IMR-90 (cell line): ENCODE results near the gene TOR3A. TPM values are rescaled to one million over a fixed set of nuclear protein-coding genes. Genes with fewer than 3 reads are reported as not detected.
A peak's percentile ranks its signal among the peaks of the same experiment; 100 is the strongest.

Experiments
- ATAC-seq: fragments of 200-7000 bp; cut with Tn5 transposase; 2 replicates; pipeline ENCODE4 v1.9.1; 2020; ENCODE audit warnings: low read depth, mild to moderate bottlenecking, moderate library complexity
- BruUV-seq: library from RNA; stranded (reverse); fragments of 400-500 nt; replicated peaks from 2 replicates; lab custom pipeline; 2021; lab: Mats Ljungman, UMichigan
- CTCF ChIA-PET: fragments of 300-600 bp; formaldehyde crosslinking; extraction: SDS; loops from one replicate; lab custom pipeline; 2021; ENCODE audit warnings: antibody characterized with exemption; lab: Yijun Ruan, JAX
- POLR2A ChIA-PET: fragments of 300-600 bp; sonication (Branson Sonifier 250); formaldehyde crosslinking; loops from one replicate; lab custom pipeline; 2022; ENCODE audit warnings: antibody characterized with exemption; ENCODE audit not compliant: unreplicated experiment; lab: Charles Lee
- DNase-seq: peaks from one replicate; pipeline ENCODE4 v3.0.0; 2013
- H2AFZ ChIP-seq: replicated peaks from 2 replicates; pipeline ENCODE3; 2013; ENCODE audit warnings: low read length, mild to moderate bottlenecking; ENCODE audit not compliant: poor library complexity
- H2AK5ac ChIP-seq: 2 replicates; pipeline ENCODE4 v1.6.1; 2013; ENCODE audit warnings: low read depth, low read length, inconsistent platforms
- H2AK9ac ChIP-seq: replicated peaks from 2 replicates; pipeline ENCODE3; 2013; ENCODE audit warnings: mild to moderate bottlenecking, low read depth, low read length, moderate library complexity; ENCODE audit not compliant: poor library complexity
- H2BK120ac ChIP-seq: 2 replicates; pipeline ENCODE4 v1.6.1; 2013; ENCODE audit warnings: low read depth, low read length, inconsistent platforms
- H2BK15ac ChIP-seq: 3 replicates; pipeline ENCODE4 v1.6.1; 2013; ENCODE audit warnings: low read depth, low read length, inconsistent platforms
- H2BK20ac ChIP-seq: 2 replicates; pipeline ENCODE4 v1.6.1; 2013; ENCODE audit warnings: low read depth, mild to moderate bottlenecking, inconsistent platforms, low read length, moderate library complexity
- H2BK5ac ChIP-seq: 2 replicates; pipeline ENCODE4 v1.6.1; 2013; ENCODE audit warnings: mild to moderate bottlenecking, low read depth, low read length, inconsistent platforms; ENCODE audit not compliant: poor library complexity, severe bottlenecking
- H3K14ac ChIP-seq: replicated peaks from 2 replicates; pipeline ENCODE4 v1.6.1; 2013; ENCODE audit warnings: low read depth, low read length, inconsistent platforms
- H3K18ac ChIP-seq: 2 replicates; pipeline ENCODE4 v1.6.1; 2013; ENCODE audit warnings: low read depth, low read length, control low read depth
- H3K23ac ChIP-seq: 2 replicates; pipeline ENCODE4 v1.6.1; 2013; ENCODE audit warnings: low read depth, low read length, inconsistent platforms
- H3K27ac ChIP-seq: 2 replicates; pipeline ENCODE4 v1.5.1; 2013; ENCODE audit warnings: mild to moderate bottlenecking, control low read depth, low read length; ENCODE audit not compliant: insufficient read depth
- H3K27me3 ChIP-seq: 2 replicates; pipeline ENCODE4 v1.6.1; 2013; ENCODE audit warnings: low read length; ENCODE audit not compliant: control insufficient read depth, insufficient read depth
- H3K36me3 ChIP-seq: 2 replicates; pipeline ENCODE4 v1.6.1; 2013; ENCODE audit warnings: low read length, mixed read lengths; ENCODE audit not compliant: control insufficient read depth, insufficient read depth
- H3K4ac ChIP-seq: 2 replicates; pipeline ENCODE4 v1.6.1; 2013; ENCODE audit warnings: low read depth, low read length, inconsistent platforms
- H3K4me1 ChIP-seq: 2 replicates; pipeline ENCODE4 v1.6.1; 2013; ENCODE audit warnings: low read length, mixed read lengths; ENCODE audit not compliant: control insufficient read depth, insufficient read depth
- H3K4me2 ChIP-seq: 2 replicates; pipeline ENCODE4 v1.6.1; 2013; ENCODE audit warnings: low read depth, mild to moderate bottlenecking, control low read depth, low read length, moderate library complexity
- H3K4me3 ChIP-seq: 2 replicates; pipeline ENCODE4 v1.5.1; 2013; ENCODE audit warnings: low read depth, mild to moderate bottlenecking, control low read depth, low read length, moderate library complexity; ENCODE audit not compliant: insufficient read depth
- H3K56ac ChIP-seq: 2 replicates; pipeline ENCODE4 v1.6.1; 2013; ENCODE audit warnings: low read length, inconsistent platforms; ENCODE audit not compliant: insufficient read depth; ENCODE audit errors: extremely low read depth
- H3K79me1 ChIP-seq, 2 experiments: 2 replicates each; pipeline ENCODE4 v1.6.1; 2013; ENCODE audit warnings: low read length in 2 of 2, inconsistent platforms in 1 of 2, low read depth in 1 of 2
- H3K9ac ChIP-seq: 2 replicates; pipeline ENCODE4 v1.6.1; 2013; ENCODE audit warnings: low read depth, low read length, control low read depth
- H3K9me1 ChIP-seq: 2 replicates; pipeline ENCODE4 v1.6.1; 2013; ENCODE audit warnings: low read length, inconsistent platforms; ENCODE audit not compliant: insufficient read depth
- H3K9me3 ChIP-seq: 2 replicates; pipeline ENCODE4 v1.6.1; 2013; ENCODE audit warnings: low read length; ENCODE audit not compliant: control insufficient read depth, insufficient read depth
- H4K20me1 ChIP-seq: 2 replicates; pipeline ENCODE4 v1.6.1; 2013; ENCODE audit warnings: low read length, inconsistent platforms; ENCODE audit not compliant: insufficient read depth
- H4K5ac ChIP-seq: 2 replicates; pipeline ENCODE4 v1.6.1; 2013; ENCODE audit warnings: mild to moderate bottlenecking, low read depth, low read length, control low read depth
- H4K8ac ChIP-seq, 2 experiments: 2 replicates each; pipeline ENCODE4 v1.6.1; 2013; ENCODE audit warnings: low read depth in 2 of 2, low read length in 2 of 2, control low read depth in 1 of 2, inconsistent platforms in 1 of 2
- H4K91ac ChIP-seq: 2 replicates; pipeline ENCODE4 v1.6.1; 2013; ENCODE audit warnings: low read depth, low read length, inconsistent platforms; ENCODE audit not compliant: insufficient read depth
- CEBPB ChIP-seq: IDR thresholded peaks from 2 replicates; pipeline ENCODE4 v1.6.1; 2012; ENCODE audit warnings: low read depth, low read length, improper control_type of control experiment
- ELK1 ChIP-seq: fragments of 150-350 bp; IDR thresholded peaks from 2 replicates; pipeline ENCODE4 v1.6.1; 2016; ENCODE audit warnings: low read depth, mild to moderate bottlenecking, low read length, moderate library complexity, borderline replicate concordance
- MXI1 ChIP-seq: IDR thresholded peaks from 2 replicates; pipeline ENCODE4 v1.6.1; 2012; ENCODE audit warnings: low read depth, mild to moderate bottlenecking, low read length, moderate library complexity, borderline replicate concordance
- whole genome bisulfite sequencing, 2 experiments: methylation state at CpG; one replicate each; pipeline versions ENCODE4 v1.1.5 to v1.1.7; 2013; ENCODE audit warnings: missing lambda C conversion rate in 2 of 2; ENCODE audit not compliant: insufficient read length in 1 of 2; ENCODE audit errors: extremely low coverage in 2 of 2; 5-methylcytosine and 5-hydroxymethylcytosine counted together
- dilution Hi-C: fragments of 300-500 bp; cut with HindIII; formaldehyde crosslinking; loops from one replicate; pipeline ENCODE4 v1.14.3; 2018; ENCODE audit warnings: low sequenced_read_pairs; ENCODE audit not compliant: unreplicated experiment
- in situ Hi-C: fragments of 300-500 bp; cut with MboI; formaldehyde crosslinking; loops from 3 replicates; pipeline ENCODE4 v1.14.3; 2019; ENCODE audit warnings: low sequenced_read_pairs, inconsistent platforms, mixed read lengths
- intact Hi-C: fragments of 100-400 bp; cut with micrococcal nuclease; formaldehyde crosslinking; loops from 2 replicates; pipeline ENCODE4 v1.10.0; 2022
- polyA plus RNA-seq, 3 experiments: library from polyadenylated mRNA; depleted of rRNA; stranded (reverse); fragments of >200 nt; gene quantifications; 2 replicates each; pipeline ENCODE4 v1.2.3, GENCODE V29; 2012; ENCODE audit warnings: low replicate concordance in 1 of 3
- total RNA-seq: library from RNA; depleted of rRNA; stranded (reverse); fragments of >200 nt; gene quantifications from 2 replicates; pipeline ENCODE4 v1.2.3, GENCODE V29; 2012

TOR3A gene
- total and polyA plus RNA-seq, 2 of the 4 experiments (the other 2 are of a cell fraction), result 16.8 to 22.2 TPM

GRCh38 chr1:179127163-179127895, 45.5 kb downstream of the TOR3A start (continued):
- TF ChIP-seq ELK1 (no peak), CEBPB (no peak)

- 0 out of 2 replicates have a peak overlapping the region, but pooled peaks have one; percentile 43 for H3K56ac ChIP-seq
- POLR2A ChIA-PET, result no interaction called here
Measured at GRCh38 chr1:179128520-179128919, 46.6 kb downstream of the TOR3A start.

More at GRCh38 chr1:179128520-179128919, 46.6 kb downstream of the TOR3A start:
- no peak for ATAC-seq
- H3K23ac ChIP-seq, result peak overlapping the region; percentile 72; the same call in 1 of the 2 replicates
- peaks cover 11% of the 10 kb centered on the region for H3K36me3 ChIP-seq
- DNase-seq, result no peak
- in situ Hi-C loops, result loop anchor here (10.0 kb wide), 1 partner anchor 166 kb away; the partner anchor contains the start of gene SOAT1
- peaks cover 8 to 52% of the 10 kb centered on the region in 2 experiments for H3K79me1 ChIP-seq
- no peak overlapping the region for H4K91ac ChIP-seq
- intact Hi-C loops, result no loop called here
- H3K4ac ChIP-seq, result peak overlapping the region; percentile 80
- no TSS peak for BruUV-seq
- peaks cover 15% of the 10 kb centered on the region for H4K20me1 ChIP-seq
- H2BK20ac ChIP-seq, result no peak overlapping the region; the same call in 1 of the 2 replicates
- no CpG with 5 or more reads among the region's 4 CpGs for WGBS, 2 experiments
- no peak overlapping the region for H3K4me3 ChIP-seq
- peaks cover 9% of the 10 kb centered on the region for H3K9me1 ChIP-seq
- peak overlapping the region; percentile 62 for H2BK5ac ChIP-seq
- H3K4me2 ChIP-seq, result no peak overlapping the region
- dilution Hi-C loops, result no loop called here
- CTCF ChIA-PET, result interaction anchor here (0.6 to 1.2 kb wide), 2 partner anchors 14 to 39 kb away, joined by 3 to 5 read pairs; no protein-coding TSS in a partner anchor
- H3K14ac ChIP-seq, result peak overlapping the region; percentile 65; the same call in 1 of the 2 replicates
- peaks cover 15% of the 10 kb centered on the region for H3K4me1 ChIP-seq
- H2BK120ac ChIP-seq, result peak overlapping the region; percentile 9; the same call in 1 of the 2 replicates
- no peaks in the 10 kb centered on the region for H3K9me3 ChIP-seq
- H2AK9ac ChIP-seq, result no peak overlapping the region
- H3K27ac ChIP-seq, result peak overlapping the region; percentile 76
- TF ChIP-seq MXI1, result no peak
- peak overlapping the region in 1 of 2 experiments; percentile 35; a peak in 1 of 4 replicates for H4K8ac ChIP-seq
- no peak overlapping the region; the same call in 2 of the 3 replicates for H2BK15ac ChIP-seq
- peak overlapping the region; percentile 12; the same call in 1 of the 2 replicates for H4K5ac ChIP-seq
- H3K27me3 ChIP-seq, result no peaks in the 10 kb centered on the region
- H3K9ac ChIP-seq, result no peak overlapping the region
- no peak overlapping the region for H2AFZ ChIP-seq
- H3K18ac ChIP-seq, result no peak overlapping the region
- H2AK5ac ChIP-seq, result peak overlapping the region; percentile 66; the same call in 1 of the 2 replicates
